ENCODE measurements around the gene LTBP4. TPM values are rescaled to one million over a fixed set of nuclear protein-coding genes. Genes with fewer than 3 reads are reported as not detected.
A peak's percentile ranks its signal among the peaks of the same experiment; 100 is the strongest.

Gene LTBP4
- total RNA-seq, 1 donor, result 16.6 TPM

GRCh38 chr19:40571831-40572495, 29.2 kb upstream of the LTBP4 start:
- no peak overlapping the region for H3K27ac ChIP-seq (ENCODE audit: low read depth, low read length)
- H2AFZ ChIP-seq (ENCODE audit: low read length), result no peak overlapping the region
- H3K79me2 ChIP-seq (ENCODE audit: insufficient read depth, low read length), result peaks cover under 1% of the 10 kb centered on the region
- peak; percentile 84 for DNase-seq (ENCODE audit: insufficient read length, low spot score, missing footprints)
- peaks cover 16% of the 10 kb centered on the region for H3K4me1 ChIP-seq (ENCODE audit: insufficient read depth, low read length)
- no peaks in the 10 kb centered on the region for H3K9me3 ChIP-seq (ENCODE audit: low read depth, low read length)
- no peak overlapping the region for H3K4me3 ChIP-seq (ENCODE audit: insufficient read depth, low read length)
- H3K4me2 ChIP-seq (ENCODE audit: insufficient read depth, low read length), result no peak overlapping the region
- H4K20me1 ChIP-seq (ENCODE audit: insufficient read depth, low read length), result no peaks in the 10 kb centered on the region
- TF ChIP-seq, protein P1, sequence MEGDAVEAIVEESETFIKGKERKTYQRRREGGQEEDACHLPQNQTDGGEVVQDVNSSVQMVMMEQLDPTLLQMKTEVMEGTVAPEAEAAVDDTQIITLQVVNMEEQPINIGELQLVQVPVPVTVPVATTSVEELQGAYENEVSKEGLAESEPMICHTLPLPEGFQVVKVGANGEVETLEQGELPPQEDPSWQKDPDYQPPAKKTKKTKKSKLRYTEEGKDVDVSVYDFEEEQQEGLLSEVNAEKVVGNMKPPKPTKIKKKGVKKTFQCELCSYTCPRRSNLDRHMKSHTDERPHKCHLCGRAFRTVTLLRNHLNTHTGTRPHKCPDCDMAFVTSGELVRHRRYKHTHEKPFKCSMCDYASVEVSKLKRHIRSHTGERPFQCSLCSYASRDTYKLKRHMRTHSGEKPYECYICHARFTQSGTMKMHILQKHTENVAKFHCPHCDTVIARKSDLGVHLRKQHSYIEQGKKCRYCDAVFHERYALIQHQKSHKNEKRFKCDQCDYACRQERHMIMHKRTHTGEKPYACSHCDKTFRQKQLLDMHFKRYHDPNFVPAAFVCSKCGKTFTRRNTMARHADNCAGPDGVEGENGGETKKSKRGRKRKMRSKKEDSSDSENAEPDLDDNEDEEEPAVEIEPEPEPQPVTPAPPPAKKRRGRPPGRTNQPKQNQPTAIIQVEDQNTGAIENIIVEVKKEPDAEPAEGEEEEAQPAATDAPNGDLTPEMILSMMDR (IDR thresholded peaks at IDR 0.05; ENCODE audit: extremely low read depth, low read depth, low read length), result no peak
- H3K27me3 ChIP-seq (ENCODE audit: insufficient read depth, low read length), result peaks cover 4% of the 10 kb centered on the region
- no peaks in the 10 kb centered on the region for H3K36me3 ChIP-seq (ENCODE audit: insufficient read depth, low read length)

DNA sequence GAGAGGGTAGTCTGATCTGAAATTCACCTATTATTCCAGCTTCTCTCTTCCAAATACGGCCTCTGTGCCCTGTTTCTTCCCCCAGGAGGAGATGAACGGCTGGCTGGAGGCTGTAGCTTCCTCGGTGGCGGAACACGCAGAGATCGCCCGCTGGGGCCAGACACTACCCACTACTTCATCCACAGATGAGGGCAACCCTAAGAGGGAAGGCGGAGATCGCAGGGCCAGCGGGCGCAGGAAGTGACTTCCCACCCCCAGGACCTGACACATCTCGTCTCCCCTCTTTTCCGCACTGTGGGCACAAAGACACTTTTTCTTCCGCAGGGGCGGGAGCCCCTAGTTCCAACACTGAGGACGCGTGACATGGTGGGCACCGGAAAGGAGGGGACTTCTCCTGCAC, 25.8 kb upstream of the LTBP4 start:
- H2AFZ ChIP-seq (ENCODE audit: low read length), result no peak overlapping the region
- no peak overlapping the region for H3K4me2 ChIP-seq (ENCODE audit: insufficient read depth, low read length)
- no peaks in the 10 kb centered on the region for H3K27me3 ChIP-seq (ENCODE audit: insufficient read depth, low read length)

GRCh38 chr19:40576151-40576584, 25.0 kb upstream of the LTBP4 start:
- no peaks in the 10 kb centered on the region for H3K27me3 ChIP-seq (ENCODE audit: insufficient read depth, low read length)
- peaks cover 13% of the 10 kb centered on the region for H3K79me2 ChIP-seq (ENCODE audit: insufficient read depth, low read length)
- peaks cover 8% of the 10 kb centered on the region for H3K4me1 ChIP-seq (ENCODE audit: insufficient read depth, low read length)
- no peak overlapping the region for H3K27ac ChIP-seq (ENCODE audit: low read depth, low read length)
- peak overlapping the region; percentile 82 for H2AFZ ChIP-seq (ENCODE audit: low read length)
- no peaks in the 10 kb centered on the region for H3K9me3 ChIP-seq (ENCODE audit: low read depth, low read length)
- no peaks in the 10 kb centered on the region for H4K20me1 ChIP-seq (ENCODE audit: insufficient read depth, low read length)
- peak overlapping the region; percentile 85 for H3K4me3 ChIP-seq (ENCODE audit: insufficient read depth, low read length)
- TF ChIP-seq, protein P1 (IDR thresholded peaks at IDR 0.05; ENCODE audit: extremely low read depth, low read depth, low read length), result no peak
- no peak for DNase-seq (ENCODE audit: insufficient read length, low spot score, missing footprints)
- H3K4me2 ChIP-seq (ENCODE audit: insufficient read depth, low read length), result peak overlapping the region; percentile 88
- peaks cover 21% of the 10 kb centered on the region for H3K36me3 ChIP-seq (ENCODE audit: insufficient read depth, low read length)

More for the DNA sequence above, 25.8 kb upstream of the LTBP4 start:
- Histone ChIP-seq H4K20me1 (ENCODE audit: insufficient read depth, low read length) (no peaks in the 10 kb centered on the region), H3K27ac (ENCODE audit: low read depth, low read length) (no peak overlapping the region), H3K4me1 (ENCODE audit: insufficient read depth, low read length) (peaks cover 8% of the 10 kb centered on the region), H3K4me3 (ENCODE audit: insufficient read depth, low read length) (no peak overlapping the region), H3K36me3 (ENCODE audit: insufficient read depth, low read length) (peaks cover 13% of the 10 kb centered on the region), H3K9me3 (ENCODE audit: low read depth, low read length) (no peaks in the 10 kb centered on the region), H3K79me2 (ENCODE audit: insufficient read depth, low read length) (peaks cover 13% of the 10 kb centered on the region)
- no peak for DNase-seq (ENCODE audit: insufficient read length, low spot score, missing footprints)
- TF ChIP-seq, protein P1 (IDR thresholded peaks at IDR 0.05; ENCODE audit: extremely low read depth, low read depth, low read length), result no peak

DNA sequence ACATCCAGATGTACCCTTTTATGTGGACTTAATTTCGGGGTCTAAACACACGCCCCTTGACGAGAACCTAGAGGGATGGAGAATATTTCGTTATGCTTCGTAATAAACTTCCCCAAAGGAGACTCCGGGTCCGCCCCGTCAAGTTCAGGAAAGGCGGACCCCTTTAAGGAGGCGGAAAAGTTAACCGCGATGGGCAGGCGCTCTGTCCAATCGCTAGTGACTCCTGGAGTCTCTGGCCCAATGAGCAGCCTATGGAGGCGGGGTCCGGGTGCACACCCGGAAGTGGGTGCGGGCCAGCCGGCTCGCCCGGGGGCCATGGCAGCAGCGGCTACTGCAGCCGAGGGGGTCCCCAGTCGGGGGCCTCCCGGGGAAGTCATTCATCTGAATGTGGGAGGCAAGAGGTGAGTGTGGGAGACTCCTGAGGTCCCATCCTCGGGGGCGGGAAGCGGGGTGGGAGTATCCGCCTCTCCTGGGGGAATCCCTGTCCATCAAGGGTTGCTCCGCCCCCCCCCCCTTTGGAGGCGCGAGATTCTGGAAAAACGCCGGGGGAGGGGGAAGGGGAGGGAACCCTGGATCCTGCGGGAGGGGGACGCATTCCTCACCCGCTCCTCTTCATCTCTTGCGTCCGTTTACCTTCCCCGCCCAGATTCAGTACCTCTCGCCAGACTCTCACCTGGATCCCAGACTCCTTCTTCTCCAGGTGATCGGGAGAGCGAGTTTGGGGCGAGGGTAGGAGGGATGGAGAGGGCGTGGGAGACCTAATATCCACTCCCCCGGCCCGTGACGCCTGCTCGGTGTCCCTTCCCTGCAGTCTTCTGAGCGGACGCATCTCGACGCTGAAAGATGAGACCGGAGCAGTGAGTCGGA, 24.4 kb upstream of the LTBP4 start, which contains the start of gene SHKBP1:
SHKBP1 (plus strand) TSS at position 289 of the 867 bp plus-strand sequence; CDS start at position 316, 27 bp downstream.
- no peaks in the 10 kb centered on the region for H3K27me3 ChIP-seq (ENCODE audit: insufficient read depth, low read length)
- TF ChIP-seq, protein P1 (IDR thresholded peaks at IDR 0.05; ENCODE audit: extremely low read depth, low read depth, low read length), result no peak
- H3K9me3 ChIP-seq (ENCODE audit: low read depth, low read length), result no peaks in the 10 kb centered on the region
- H3K4me2 ChIP-seq (ENCODE audit: insufficient read depth, low read length), result peak within 1 kb of the TSS; percentile 88
- H3K4me1 ChIP-seq (ENCODE audit: insufficient read depth, low read length), result peaks cover 8% of the 10 kb centered on the region
- no peaks in the 10 kb centered on the region for H4K20me1 ChIP-seq (ENCODE audit: insufficient read depth, low read length)
- H2AFZ ChIP-seq (ENCODE audit: low read length), result peak within 1 kb of the TSS; percentile 89
- H3K4me3 ChIP-seq (ENCODE audit: insufficient read depth, low read length), result peak within 1 kb of the TSS; percentile 85
- peaks cover 13% of the 10 kb centered on the region for H3K79me2 ChIP-seq (ENCODE audit: insufficient read depth, low read length)
- H3K27ac ChIP-seq (ENCODE audit: low read depth, low read length), result peak within 1 kb of the TSS; percentile 75
- peaks cover 27% of the 10 kb centered on the region for H3K36me3 ChIP-seq (ENCODE audit: insufficient read depth, low read length)
- peak; percentile 100 for DNase-seq (ENCODE audit: insufficient read length, low spot score, missing footprints)

Data from osteoblast (primary cell).